Fibroblast of lung (primary cell): Measurements from ENCODE around the gene NEGR1.

Source experiments
- CTCF ChIP-seq, 2 donors: IDR thresholded peaks in 1 of 2; conservative IDR thresholded peaks in 1 of 2; 1 replicate in 1 of 2; 2 replicates in 1 of 2; pipeline ENCODE4 v1.5.1; 2011 to 2012; ENCODE audit warnings: low read length in 2 of 2, control low read depth in 1 of 2, inconsistent platforms in 1 of 2, low read depth in 1 of 2, mild to moderate bottlenecking in 1 of 2
- EZH2 ChIP-seq: IDR thresholded peaks from 2 replicates; pipeline ENCODE4 v1.5.1; 2012; ENCODE audit warnings: low read length, control low read depth, mild to moderate bottlenecking; ENCODE audit errors: missing control alignments

GRCh38 chr1:72056516-72056915 lies 225.8 kb downstream of the NEGR1 start:
- TF ChIP-seq CTCF (conservative IDR thresholded peaks at IDR 0.05 in 1 of 2, IDR thresholded peaks at IDR 0.05 in 1 of 2; ENCODE audit: low read depth in 1 of 2, low read length in 2 of 2): no peak
- no peak for TF ChIP-seq EZH2
